ENCODE measurements around the gene C1orf210. TPM values are rescaled to one million over a fixed set of nuclear protein-coding genes. Genes with fewer than 3 reads are reported as not detected.

C1orf210 gene
- total RNA-seq, 3 donors from 2014 or later (not counting 1 experiment from before 2014, with no cell fraction given): not detected

DNA sequence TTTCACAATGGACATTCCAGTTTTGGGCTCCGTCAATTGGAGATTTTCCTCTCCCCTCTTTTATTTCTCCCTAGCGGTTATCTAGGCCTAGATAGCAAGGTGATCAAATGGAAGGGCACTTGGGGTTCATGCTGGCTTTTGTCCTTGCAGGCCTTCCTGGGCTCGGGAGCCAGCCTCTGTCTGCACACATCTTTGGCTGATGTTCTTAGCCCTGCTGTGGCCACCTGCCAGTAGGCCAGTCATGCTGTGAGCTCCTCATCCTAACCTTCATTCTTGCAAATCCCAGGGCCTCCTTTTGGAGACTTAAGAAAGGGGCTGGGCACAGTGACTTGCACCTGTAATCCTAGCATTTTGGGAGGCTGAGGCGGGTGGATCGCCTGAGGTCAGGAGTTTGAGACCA is 28.9 kb upstream of the C1orf210 start:
- 95% methylated on average over 5 of the region's 5 CpGs for WGBS (ENCODE audit: insufficient coverage)

DNA sequence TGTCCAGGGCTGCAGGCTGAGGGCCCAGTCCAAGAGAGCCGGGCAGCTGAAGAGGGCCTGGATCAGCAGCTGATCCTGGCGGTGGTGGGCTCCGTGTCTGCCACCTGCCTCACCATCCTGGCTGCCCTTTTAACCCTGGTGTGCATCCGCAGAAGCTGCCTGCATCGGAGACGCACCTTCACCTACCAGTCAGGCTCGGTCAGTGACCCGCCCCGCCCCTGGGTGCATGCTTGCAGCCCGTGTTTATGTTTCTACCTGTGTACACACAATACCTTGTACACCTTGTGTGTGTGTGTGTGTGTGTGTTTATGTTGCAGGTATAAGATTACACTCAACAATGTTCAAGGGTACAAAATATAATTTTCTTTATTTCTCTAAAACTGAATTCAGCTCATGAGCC is 28.4 kb upstream of the C1orf210 start:
- no peaks in the 10 kb centered on the region for H3K9me3 Mint-ChIP-seq
- Histone ChIP-seq H3K27ac (ENCODE audit: low read length) (no peak overlapping the region), H3K4me1 (ENCODE audit: control insufficient read depth, insufficient read depth, low read length) (no peaks in the 10 kb centered on the region), H3K27me3 (ENCODE audit: control insufficient read depth, insufficient read depth, low read length) (no peaks in the 10 kb centered on the region), H3K9me3 (ENCODE audit: control insufficient read depth, insufficient read depth, low read length) (no peaks in the 10 kb centered on the region), H3K4me3 (ENCODE audit: low read length) (no peak overlapping the region), H3K36me3 (ENCODE audit: control insufficient read depth, insufficient read depth, low read length) (peaks cover 2% of the 10 kb centered on the region)
- intact Hi-C loops (cut with micrococcal nuclease): no loop called here
- no peaks in the 10 kb centered on the region for H3K27me3 Mint-ChIP-seq (ENCODE audit: low read depth in 2 of 2)
- DNase-seq (no peak), ATAC-seq (no peak)
- no peaks in the 10 kb centered on the region for H3K36me3 Mint-ChIP-seq
- H3K4me3 Mint-ChIP-seq: no peak overlapping the region
- TF ChIP-seq CTCF (IDR thresholded peaks at IDR 0.05): no peak
- H3K27ac Mint-ChIP-seq: no peak overlapping the region
- H3K4me1 Mint-ChIP-seq: peaks cover 0 to 6% of the 10 kb centered on the region in 2 donors
- 95% methylated on average over 7 of the region's 10 CpGs for WGBS (ENCODE audit: insufficient coverage)

More for the DNA sequence above, 28.9 kb upstream of the C1orf210 start:
- no peak for DNase-seq
- Histone ChIP-seq H3K4me3 (ENCODE audit: low read length) (no peak overlapping the region), H3K36me3 (ENCODE audit: control insufficient read depth, insufficient read depth, low read length) (peaks cover 2% of the 10 kb centered on the region), H3K27me3 (ENCODE audit: control insufficient read depth, insufficient read depth, low read length) (no peaks in the 10 kb centered on the region), H3K4me1 (ENCODE audit: control insufficient read depth, insufficient read depth, low read length) (no peaks in the 10 kb centered on the region), H3K27ac (ENCODE audit: low read length) (no peak overlapping the region), H3K9me3 (ENCODE audit: control insufficient read depth, insufficient read depth, low read length) (no peaks in the 10 kb centered on the region)
- no peaks in the 10 kb centered on the region for H3K9me3 Mint-ChIP-seq
- TF ChIP-seq CTCF (IDR thresholded peaks at IDR 0.05): no peak
- ATAC-seq: no peak
- H3K4me1 Mint-ChIP-seq: peaks cover 0 to 6% of the 10 kb centered on the region in 2 donors
- intact Hi-C loops (cut with micrococcal nuclease): no loop called here
- H3K27ac Mint-ChIP-seq: no peak overlapping the region
- no peaks in the 10 kb centered on the region for H3K36me3 Mint-ChIP-seq
- no peak overlapping the region for H3K4me3 Mint-ChIP-seq
- no peaks in the 10 kb centered on the region for H3K27me3 Mint-ChIP-seq (ENCODE audit: low read depth in 2 of 2)

DNA sequence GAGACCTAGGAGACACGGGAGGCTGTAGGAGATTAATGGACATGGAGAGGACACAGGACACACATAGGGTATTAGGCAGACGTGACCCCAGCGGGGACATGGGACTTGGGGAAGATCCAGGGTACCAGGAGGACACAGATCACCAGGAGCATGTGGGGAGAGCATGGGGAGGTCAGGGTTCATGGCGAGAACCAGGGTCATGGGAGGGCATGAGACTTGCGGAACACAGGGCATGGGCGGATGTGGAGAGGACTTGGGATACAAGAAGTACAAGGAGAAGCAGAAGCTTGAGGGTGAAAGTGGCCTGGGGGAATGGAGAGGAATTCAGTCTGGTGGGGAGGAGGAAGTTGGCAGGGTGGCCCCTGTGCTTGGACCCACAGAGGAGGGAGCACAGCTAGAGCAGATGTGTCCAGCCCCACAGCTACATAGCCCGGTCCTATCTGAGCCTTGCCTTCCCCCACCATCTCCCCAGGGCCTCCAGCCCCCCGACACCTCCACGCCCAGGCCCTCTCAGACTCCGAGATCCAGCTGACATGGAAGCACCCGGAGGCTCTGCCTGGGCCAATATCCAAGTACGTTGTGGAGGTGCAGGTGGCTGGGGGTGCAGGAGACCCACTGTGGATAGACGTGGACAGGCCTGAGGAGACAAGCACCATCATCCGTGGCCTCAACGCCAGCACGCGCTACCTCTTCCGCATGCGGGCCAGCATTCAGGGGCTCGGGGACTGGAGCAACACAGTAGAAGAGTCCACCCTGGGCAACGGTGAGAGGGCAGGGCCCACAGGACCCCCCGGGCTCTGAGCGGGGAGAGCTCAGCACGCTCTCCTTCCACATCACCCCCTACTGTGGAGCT is 27.5 kb upstream of the C1orf210 start:
- Mint-ChIP-seq H3K9me3 (no peaks in the 10 kb centered on the region), H3K27ac (no peak overlapping the region), H3K4me3 (no peak overlapping the region), H3K36me3 (no peaks in the 10 kb centered on the region), H3K27me3 (ENCODE audit: low read depth in 2 of 2) (no peaks in the 10 kb centered on the region), H3K4me1 (peaks cover 0 to 6% of the 10 kb centered on the region in 2 donors)
- ATAC-seq: no peak
- no peak for DNase-seq
- no peaks in the 10 kb centered on the region for H3K4me1 ChIP-seq (ENCODE audit: control insufficient read depth, insufficient read depth, low read length)
- H3K27ac ChIP-seq (ENCODE audit: low read length): no peak overlapping the region
- peaks cover 2% of the 10 kb centered on the region for H3K36me3 ChIP-seq (ENCODE audit: control insufficient read depth, insufficient read depth, low read length)
- no peak overlapping the region for H3K4me3 ChIP-seq (ENCODE audit: low read length)
- H3K9me3 ChIP-seq (ENCODE audit: control insufficient read depth, insufficient read depth, low read length): no peaks in the 10 kb centered on the region
- no peaks in the 10 kb centered on the region for H3K27me3 ChIP-seq (ENCODE audit: control insufficient read depth, insufficient read depth, low read length)
- 92% methylated on average over 24 of the region's 24 CpGs for WGBS (ENCODE audit: insufficient coverage)
- no peak for TF ChIP-seq CTCF (IDR thresholded peaks at IDR 0.05)
- intact Hi-C loops (cut with micrococcal nuclease): no loop called here

Data from natural killer cell (primary cell).